A549 (cell line): Measurements from ENCODE around the gene MAGED1.

ENCODE experiments used
- CEBPB ChIP-seq, 2 experiments: fragments of >200 bp in 1 of 2; sonication (Bioruptor Twin) in 1 of 2; formaldehyde crosslinking in 1 of 2; IDR thresholded peaks; 2 replicates each; pipeline ENCODE4 v1.6.1; 2012 to 2016
- TF ChIP-seq, protein P1 (sequence below): fragments of >200 bp; sonication (Bioruptor Twin); formaldehyde crosslinking; IDR thresholded peaks from 2 replicates; pipeline ENCODE4 v1.6.1; 2016

DNA sequence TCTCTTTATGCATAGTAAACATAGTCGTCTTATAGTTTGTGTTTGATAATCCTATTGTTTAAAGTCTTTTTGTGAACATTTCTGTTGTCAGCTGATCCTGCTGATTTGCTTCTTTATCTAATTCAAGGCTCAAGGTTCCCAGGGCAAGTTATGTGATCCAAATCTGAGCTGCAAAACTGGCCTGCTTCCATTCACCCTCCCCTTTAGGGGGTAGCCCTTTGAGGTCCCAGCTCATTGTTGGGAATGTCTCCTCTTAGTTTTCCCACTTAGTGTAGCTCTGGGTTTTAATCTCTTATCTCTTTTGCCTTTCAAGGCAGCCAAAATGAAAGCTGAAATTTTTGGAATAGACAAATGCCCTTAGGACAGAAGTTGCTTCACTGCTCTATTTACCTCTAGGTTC, 40.2 kb upstream of the MAGED1 start:
- TF ChIP-seq, protein P1, sequence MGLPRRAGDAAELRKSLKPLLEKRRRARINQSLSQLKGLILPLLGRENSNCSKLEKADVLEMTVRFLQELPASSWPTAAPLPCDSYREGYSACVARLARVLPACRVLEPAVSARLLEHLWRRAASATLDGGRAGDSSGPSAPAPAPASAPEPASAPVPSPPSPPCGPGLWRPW = no peak
- TF ChIP-seq CEBPB (IDR thresholded peaks at IDR 0.05) = no peak
